Measurements from ENCODE around the gene PIP4K2A.

DNA sequence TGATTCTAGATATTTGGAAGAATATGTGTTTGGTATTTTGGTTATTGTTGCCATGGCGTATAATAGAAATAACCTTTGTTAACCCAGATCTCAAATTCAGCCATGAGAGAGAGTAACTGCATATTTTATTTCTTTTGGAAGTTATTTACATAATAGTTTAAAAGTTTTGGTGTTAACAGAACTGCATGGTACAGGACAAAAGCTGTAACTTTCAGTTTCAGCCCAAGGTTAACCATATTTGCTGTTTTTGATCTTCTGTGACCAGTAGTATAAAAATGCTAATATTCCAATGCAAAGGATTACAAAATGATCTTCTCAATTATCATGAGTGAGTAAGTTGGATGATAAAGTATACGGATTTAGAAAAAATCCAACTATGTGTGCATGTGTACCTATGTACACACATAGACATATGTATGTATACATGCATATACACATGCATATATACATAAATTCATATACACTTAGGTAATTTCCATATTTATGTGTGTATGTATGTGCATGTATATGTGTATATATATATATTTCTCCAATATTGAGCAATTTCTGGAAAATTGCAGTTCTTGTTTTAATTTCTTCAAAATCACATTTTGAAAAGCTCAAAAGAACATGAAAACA, 38.0 kb upstream of the PIP4K2A start:
- TF ChIP-seq, protein P1, sequence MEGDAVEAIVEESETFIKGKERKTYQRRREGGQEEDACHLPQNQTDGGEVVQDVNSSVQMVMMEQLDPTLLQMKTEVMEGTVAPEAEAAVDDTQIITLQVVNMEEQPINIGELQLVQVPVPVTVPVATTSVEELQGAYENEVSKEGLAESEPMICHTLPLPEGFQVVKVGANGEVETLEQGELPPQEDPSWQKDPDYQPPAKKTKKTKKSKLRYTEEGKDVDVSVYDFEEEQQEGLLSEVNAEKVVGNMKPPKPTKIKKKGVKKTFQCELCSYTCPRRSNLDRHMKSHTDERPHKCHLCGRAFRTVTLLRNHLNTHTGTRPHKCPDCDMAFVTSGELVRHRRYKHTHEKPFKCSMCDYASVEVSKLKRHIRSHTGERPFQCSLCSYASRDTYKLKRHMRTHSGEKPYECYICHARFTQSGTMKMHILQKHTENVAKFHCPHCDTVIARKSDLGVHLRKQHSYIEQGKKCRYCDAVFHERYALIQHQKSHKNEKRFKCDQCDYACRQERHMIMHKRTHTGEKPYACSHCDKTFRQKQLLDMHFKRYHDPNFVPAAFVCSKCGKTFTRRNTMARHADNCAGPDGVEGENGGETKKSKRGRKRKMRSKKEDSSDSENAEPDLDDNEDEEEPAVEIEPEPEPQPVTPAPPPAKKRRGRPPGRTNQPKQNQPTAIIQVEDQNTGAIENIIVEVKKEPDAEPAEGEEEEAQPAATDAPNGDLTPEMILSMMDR (IDR thresholded peaks at IDR 0.05), result no peak
- no peak for TF ChIP-seq POLR2A (IDR thresholded peaks at IDR 0.05)
